DMS153 treated with DMSO at 0.1 percent for 48 hours (cell line): ENCODE data around the gene IL21R.

ENCODE experiments used
- DNase-seq: peaks from one replicate; lab custom pipeline; 2025; ENCODE audit not compliant: unreplicated experiment; lab: John Stamatoyannopoulos, UW

The IL21R gene

DNA sequence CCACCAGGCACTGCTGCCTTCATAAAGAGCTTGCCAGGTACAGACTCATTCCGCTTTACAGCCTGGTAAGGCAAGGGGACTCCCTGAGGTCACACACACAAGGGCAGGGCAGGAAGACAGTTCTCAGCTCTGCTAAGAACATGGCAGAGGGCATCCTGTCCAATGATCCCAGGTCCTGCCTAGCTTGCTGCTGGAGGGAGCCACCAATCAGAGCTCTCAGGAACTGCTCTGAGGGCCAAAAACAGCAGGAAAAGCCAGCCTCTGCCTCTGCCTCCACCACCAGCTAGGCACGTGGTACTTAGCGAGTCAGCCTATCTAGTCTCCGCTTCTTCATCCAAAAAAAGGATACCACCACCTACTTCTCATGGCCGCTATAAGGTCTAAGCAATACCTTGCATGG lies 81.7 kb downstream of the IL21R start:
- no peak for DNase-seq

- DNase-seq, result no peak
These were observed 83.2 kb downstream of the IL21R start for GRCh38 chr16:27485126-27485525.

DNA sequence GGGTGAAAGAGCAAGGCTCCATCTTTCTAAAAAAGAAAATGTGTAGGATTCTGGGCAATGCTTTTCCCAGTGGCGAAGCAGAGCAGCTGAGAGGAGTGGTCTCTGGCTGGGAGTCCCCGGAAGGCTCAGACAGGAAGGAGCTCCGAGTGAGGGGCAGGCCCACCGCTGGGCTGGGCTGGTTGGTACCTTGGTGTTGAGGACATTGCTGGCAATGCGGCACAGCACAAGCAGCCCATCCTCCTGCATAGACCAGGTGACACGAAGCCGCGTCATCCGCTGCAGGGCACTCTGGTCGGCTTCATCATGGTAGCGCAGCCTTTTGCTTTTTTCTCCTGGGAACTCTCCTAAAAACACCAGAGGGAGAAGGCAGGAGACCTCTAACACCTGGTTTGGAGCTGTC lies 83.8 kb downstream of the IL21R start:
- no peak for DNase-seq

GRCh38 chr16:27486344-27486743 lies 84.4 kb downstream of the IL21R start:
- no peak for DNase-seq

GRCh38 chr16:27486760-27487159 lies 84.8 kb downstream of the IL21R start:
- no peak for DNase-seq

- no peak for DNase-seq
These were observed 87.4 kb downstream of the IL21R start for GRCh38 chr16:27489421-27489820.

DNA sequence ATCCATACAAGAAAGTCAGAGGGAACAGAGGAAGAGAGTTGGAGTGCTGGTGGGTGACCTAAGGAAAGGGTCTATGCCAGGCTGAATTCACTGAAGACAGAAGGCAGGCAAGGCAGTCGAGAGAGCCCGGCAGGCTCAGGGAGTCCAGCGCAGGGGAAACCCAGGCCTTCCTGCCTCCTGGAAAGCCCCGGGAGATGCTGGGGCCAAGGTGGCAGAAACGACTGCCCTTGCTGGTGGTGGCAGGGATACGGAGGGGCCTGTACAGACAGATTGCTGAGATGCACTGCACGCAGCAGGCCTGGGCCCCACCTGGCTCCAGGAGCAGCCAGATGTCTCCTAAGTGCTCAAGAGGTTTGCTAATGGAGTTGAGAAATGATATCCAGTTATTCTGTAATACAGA lies 87.9 kb downstream of the IL21R start:
- DNase-seq, result no peak

GRCh38 chr16:27491894-27492587 lies 90.1 kb downstream of the IL21R start:
- no peak for DNase-seq

DNA sequence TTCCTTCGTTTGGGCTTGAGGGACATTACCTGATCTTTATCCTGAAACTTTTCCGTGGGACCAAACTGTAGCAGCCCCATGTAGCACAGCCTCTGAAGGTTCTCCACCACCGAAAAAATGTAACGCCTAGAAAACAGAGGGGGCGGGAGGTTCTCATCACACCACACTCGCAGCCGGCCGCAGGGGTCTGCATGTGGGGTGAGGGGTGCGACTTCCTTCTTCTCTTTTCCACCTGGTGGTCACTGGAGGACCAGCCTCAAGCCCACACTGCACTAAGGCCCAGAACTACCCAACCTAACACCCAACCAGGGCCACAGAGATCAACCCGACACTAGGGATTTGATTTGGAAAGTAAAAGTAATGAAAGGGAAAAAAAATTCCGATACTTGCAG lies 90.6 kb downstream of the IL21R start:
- DNase-seq, result no peak

DNA sequence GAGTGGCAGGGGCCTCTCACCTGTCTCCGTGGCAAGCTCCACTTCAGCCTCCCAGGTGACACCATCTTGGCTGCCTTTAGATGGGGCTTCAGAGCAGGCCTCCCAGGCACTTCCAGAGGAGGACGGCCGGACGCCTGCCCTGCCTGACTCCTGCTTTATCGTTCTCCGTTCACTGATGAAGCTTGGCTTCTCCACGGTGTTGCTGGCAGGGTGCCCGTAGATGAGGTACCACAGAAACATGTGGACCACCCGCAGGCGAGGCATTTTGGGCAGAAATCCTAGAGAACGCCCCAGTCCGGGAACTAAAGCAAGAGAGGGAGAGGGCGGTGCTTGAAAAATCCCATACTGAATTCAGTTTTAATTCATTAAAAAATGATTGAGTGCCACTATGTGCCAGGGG lies 93.2 kb downstream of the IL21R start:
- no peak for DNase-seq

- DNase-seq, result no peak
These were observed 96.3 kb downstream of the IL21R start for GRCh38 chr16:27498031-27498825.

GRCh38 chr16:27498916-27499658 lies 97.1 kb downstream of the IL21R start:
- no peak for DNase-seq

- DNase-seq, result no peak
These were observed 97.7 kb downstream of the IL21R start for GRCh38 chr16:27499659-27500055.

- no peak for DNase-seq
These were observed 98.8 kb downstream of the IL21R start for GRCh38 chr16:27500801-27501200.
